H1 (cell line): ENCODE results near the gene PGM1. TPM values are rescaled to one million over a fixed set of nuclear protein-coding genes. Genes with fewer than 3 reads are reported as not detected.

Source experiments
- ASH2L ChIP-seq: fragments of 200-600, 300-600 bp; sonication (generic); IDR thresholded peaks from one replicate; pipeline ENCODE4 v1.7.1; 2017; ENCODE audit warnings: low read length
- BCL11A ChIP-seq, 2 experiments: IDR thresholded peaks; one replicate each; pipeline ENCODE4 v1.6.1; 2011; ENCODE audit warnings: low read depth in 2 of 2, low read length in 2 of 2, mild to moderate bottlenecking in 2 of 2
- GTF2F1 ChIP-seq: IDR thresholded peaks from 2 replicates; pipeline ENCODE4 v1.6.1; 2012; ENCODE audit warnings: low read depth, low read length, improper control_type of control experiment, borderline replicate concordance
- SIN3A ChIP-seq, 2 experiments: IDR thresholded peaks in 1 of 2; conservative IDR thresholded peaks in 1 of 2; 2 replicates each; pipeline ENCODE4 v1.6.1; 2011 to 2012; ENCODE audit warnings: low read length in 2 of 2, improper control_type of control experiment in 1 of 2, low read depth in 1 of 2, mild to moderate bottlenecking in 1 of 2
- SIRT6 ChIP-seq: IDR thresholded peaks from one replicate; pipeline ENCODE4 v1.7.1; 2012; ENCODE audit warnings: low read length, inconsistent platforms
- SRF ChIP-seq: IDR thresholded peaks from 2 replicates; pipeline ENCODE4 v1.6.1; 2011; ENCODE audit warnings: mild to moderate bottlenecking, low read depth, low read length, moderate library complexity
- polyA plus RNA-seq, 7 experiments: library from polyadenylated mRNA; depleted of rRNA in 3 of 7; stranded (reverse) in 5 of 7; unstranded in 2 of 7; fragments of >200 nt in 5 of 7; fragments of 200-250 nt in 2 of 7; gene quantifications; 1 replicate in 5 of 7; 2 replicates in 1 of 7; 4 replicates in 1 of 7; pipeline versions ENCODE4 v1.2.1 to v1.2.3, GENCODE V29; 2011 to 2013; ENCODE audit warnings: missing spikeins in 2 of 7, mixed read lengths in 2 of 7
- total RNA-seq: library from RNA; stranded (reverse); fragmentation: NEBNext Ultra II Directional; extraction: Animal tissue kit (Norgen Biotek cat#: 25700); gene quantifications from 2 replicates; pipeline ENCODE4 v1.2.1, GENCODE V29; 2021
- TF ChIP-seq, protein P1 (sequence below): IDR thresholded peaks from 2 replicates; pipeline ENCODE4 v1.6.1; 2012; ENCODE audit warnings: inconsistent platforms

The PGM1 gene
- total and polyA plus RNA-seq, 2 of the 8 experiments (the other 6 are each of a cell fraction or from before 2014, with no cell fraction given): 33.0 to 65.4 TPM

DNA sequence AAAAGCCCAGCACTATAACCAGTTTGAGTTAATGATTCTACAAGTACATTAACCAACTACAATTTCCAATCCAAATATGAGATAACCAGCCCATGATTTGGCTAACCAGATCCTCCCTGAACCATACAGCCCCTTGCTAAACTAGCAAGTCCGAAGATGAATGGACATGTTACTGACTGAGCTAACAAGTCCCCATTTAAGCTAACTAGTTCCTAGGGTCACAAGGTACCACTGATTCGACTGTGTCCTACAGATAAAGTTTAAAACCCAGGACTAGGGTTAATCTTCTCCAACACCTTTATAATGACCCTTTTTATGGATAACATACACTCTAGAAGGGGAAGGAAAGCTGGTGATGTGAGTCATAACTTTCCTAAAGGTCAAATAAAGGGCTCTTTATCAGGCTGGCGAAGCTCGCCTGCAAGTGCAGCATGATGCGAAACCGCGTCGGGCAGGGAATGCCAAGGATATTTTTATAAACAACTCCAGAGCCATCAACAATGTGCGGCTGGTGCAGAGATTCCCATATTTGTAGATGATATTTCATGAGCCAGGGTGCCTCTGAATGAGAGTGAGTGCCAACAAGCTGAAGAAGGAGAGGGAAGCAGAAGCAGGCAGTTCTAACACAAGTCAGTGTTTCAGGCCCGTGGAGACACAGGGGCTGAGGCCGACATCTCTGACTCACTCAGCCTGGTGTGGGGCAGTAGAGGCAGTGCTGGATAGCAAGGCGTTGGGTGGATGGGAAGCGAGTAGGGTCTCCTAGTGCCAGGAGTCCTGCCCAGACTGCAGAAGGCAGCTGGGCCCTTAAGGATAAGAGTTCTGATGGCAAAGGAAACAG is 105.0 kb downstream of the PGM1 start (continued):
- no peak for TF ChIP-seq SIN3A (conservative IDR thresholded peaks at IDR 0.05 in 1 of 2, IDR thresholded peaks at IDR 0.05 in 1 of 2; ENCODE audit: low read depth in 1 of 2, low read length in 2 of 2)
- TF ChIP-seq, protein P1, sequence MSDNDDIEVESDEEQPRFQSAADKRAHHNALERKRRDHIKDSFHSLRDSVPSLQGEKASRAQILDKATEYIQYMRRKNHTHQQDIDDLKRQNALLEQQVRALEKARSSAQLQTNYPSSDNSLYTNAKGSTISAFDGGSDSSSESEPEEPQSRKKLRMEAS: no peak
- TF ChIP-seq SRF: no peak
- TF ChIP-seq GTF2F1: no peak
- TF ChIP-seq ASH2L: no peak
- no peak for TF ChIP-seq BCL11A (IDR thresholded peaks at IDR 0.05; ENCODE audit: low read depth in 2 of 2, low read length in 2 of 2)
- no peak for TF ChIP-seq SIRT6
